ENCODE results near the gene MXRA7.
"Not testable (repeated sequence)": the region's sequence is repeated elsewhere in the genome, so short reads cannot be mapped to it uniquely, and the experiment has no call there.

MXRA7 gene

DNA sequence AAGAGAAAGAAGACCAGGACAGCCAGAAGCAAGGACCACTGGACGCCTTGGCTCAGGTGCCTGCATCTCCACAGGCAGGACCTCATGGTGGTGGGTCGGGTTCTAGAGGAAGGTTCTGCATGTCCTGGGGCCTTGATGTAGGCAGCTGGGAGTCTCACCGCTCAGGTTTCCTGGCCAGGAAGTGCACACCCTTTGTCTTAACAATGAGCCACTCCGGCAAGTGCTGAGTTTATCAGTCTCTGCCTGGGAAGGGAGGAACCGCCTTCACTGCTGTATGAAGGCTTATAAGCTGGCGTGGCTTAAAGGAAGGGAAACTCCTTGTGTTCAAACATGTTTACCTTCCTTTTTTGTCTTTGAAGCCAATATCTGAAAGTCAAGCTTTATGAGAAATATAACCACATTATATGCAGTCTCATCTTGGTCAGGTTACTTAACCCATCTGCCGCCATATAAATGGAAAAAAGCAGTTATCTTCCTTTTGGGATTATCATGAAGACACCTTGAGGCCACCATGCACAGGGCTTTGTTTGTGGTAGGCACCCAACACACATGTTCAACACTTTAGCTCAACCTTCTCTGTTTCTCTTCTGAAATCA lies 67.1 kb downstream of the MXRA7 start, which contains the start of gene ST6GALNAC1:
ST6GALNAC1 (minus strand) TSS at position 205 of the 596 bp plus-strand sequence; CDS start at position 86, 119 bp downstream.
- DNase-seq (ENCODE audit: low spot score), result no peak

DNA sequence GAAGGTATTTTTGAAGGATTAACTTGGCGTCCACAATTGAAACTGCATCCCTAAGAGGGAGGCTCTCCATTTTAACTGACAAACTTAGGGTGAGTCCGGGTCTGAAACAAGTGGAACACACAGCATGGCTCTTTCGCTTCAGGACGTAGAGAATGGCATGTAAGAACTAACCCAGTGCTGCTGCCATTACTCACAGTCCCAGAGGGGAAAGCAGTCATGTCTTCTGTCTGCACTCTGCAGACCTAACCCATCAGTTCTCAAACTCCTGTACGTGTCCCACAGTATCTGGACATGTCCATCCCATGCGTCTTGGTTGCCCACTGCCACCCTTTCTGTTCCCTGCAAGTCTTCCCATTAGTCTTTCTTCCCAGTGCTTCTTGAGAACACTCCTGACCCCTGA lies 67.8 kb downstream of the MXRA7 start:
- no peak for DNase-seq (ENCODE audit: low spot score)

DNA sequence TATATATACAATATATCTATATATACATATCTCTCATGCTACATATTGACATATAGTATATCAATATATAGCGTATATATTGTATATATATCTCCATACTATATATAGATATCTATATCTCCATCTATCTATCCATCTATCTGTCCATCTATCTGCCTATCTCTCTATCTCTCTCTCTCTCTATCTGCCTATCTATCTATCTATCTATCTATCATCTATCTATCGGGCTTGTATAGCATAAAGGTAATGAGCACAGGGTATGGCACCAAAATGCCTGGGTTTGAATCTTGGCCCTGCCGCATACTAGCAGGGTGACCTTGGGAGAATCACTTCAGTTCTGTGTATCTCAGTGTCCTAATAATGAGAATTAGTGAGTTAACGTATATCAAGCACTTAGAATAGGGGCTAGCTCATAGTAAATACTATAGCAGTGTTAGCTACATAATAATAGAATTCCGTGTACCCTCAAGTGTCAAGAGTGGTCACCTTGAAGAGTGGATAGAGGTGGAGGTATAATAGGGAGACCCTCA lies 68.7 kb downstream of the MXRA7 start:
- no peak for DNase-seq (ENCODE audit: low spot score)

DNA sequence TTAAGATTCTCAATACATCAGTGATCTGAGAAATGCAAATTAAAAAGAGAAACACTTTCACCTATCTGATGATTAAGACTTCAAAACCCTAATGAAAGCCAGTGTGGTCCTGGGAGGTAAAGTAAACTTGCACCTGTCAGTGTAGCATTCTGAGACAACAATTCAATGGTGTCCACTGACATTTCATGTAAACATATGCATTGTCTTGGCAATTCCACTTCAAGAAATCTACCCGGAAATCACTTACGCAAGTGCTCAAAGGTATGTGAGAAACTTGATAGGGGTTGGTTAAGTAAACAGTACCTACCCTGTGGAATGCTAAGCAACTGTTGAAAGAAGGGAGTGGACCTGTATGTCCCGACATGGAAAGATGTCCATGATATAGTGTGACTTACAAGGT lies 69.3 kb downstream of the MXRA7 start:
- DNase-seq (ENCODE audit: low spot score), result no peak

DNA sequence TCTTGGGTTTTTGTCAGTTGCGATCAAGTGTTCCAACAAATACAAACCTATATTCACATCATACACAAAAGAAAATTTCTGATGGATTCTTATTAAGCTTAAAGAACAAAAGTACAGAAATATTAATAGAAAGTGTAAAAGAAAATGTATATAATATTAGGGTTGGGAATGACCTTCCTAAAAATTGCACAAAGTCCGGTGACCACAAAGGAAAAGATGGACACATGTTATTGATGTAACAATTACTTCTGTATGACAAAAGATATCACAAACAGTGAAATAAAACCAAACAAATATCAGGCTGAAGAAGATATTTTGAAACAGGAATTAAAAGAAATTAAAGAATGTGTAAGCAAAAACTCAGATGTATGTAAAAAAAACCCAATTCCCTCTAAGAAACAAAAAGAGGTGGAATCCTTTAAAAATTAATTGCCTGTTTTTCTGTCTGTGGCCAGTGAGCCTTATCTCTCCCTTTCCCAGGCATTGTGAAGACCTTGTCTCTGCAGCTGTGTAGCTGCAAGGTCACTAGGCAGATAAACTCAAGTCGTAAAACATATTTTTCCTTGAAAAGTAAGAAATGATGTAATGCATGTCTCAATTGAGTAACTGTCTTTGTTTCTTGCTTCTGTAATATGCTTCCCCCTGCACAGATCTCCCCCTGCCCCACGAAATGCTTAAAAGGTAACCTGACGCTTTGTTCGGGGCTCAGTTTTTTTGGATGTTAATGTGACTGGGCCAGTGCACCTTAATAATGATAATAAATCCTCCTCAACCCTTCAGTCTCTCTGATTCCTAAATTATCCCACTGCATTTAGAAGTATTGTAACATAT lies 70.0 kb downstream of the MXRA7 start:
- DNase-seq (ENCODE audit: low spot score), result no peak

DNA sequence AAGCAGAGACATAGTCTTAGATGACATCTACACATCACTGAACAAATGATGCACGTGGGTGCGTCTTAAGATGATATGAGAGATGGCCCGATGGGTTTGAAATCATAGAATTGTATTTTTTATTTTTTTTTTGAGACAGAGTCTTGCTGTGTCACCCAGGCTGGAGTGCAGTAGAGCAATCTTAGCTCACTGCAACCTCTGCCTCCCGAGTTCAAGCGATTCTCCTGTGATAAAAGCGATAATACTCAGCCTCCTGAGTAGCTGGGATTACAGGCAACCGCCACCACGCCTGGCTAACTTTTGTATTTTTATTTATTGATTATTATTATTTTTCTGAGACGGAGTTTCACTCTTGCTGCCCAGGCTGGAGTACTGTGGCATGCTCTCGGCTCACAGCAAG lies 72.5 kb downstream of the MXRA7 start:
- DNase-seq (ENCODE audit: low spot score), result no peak

DNA sequence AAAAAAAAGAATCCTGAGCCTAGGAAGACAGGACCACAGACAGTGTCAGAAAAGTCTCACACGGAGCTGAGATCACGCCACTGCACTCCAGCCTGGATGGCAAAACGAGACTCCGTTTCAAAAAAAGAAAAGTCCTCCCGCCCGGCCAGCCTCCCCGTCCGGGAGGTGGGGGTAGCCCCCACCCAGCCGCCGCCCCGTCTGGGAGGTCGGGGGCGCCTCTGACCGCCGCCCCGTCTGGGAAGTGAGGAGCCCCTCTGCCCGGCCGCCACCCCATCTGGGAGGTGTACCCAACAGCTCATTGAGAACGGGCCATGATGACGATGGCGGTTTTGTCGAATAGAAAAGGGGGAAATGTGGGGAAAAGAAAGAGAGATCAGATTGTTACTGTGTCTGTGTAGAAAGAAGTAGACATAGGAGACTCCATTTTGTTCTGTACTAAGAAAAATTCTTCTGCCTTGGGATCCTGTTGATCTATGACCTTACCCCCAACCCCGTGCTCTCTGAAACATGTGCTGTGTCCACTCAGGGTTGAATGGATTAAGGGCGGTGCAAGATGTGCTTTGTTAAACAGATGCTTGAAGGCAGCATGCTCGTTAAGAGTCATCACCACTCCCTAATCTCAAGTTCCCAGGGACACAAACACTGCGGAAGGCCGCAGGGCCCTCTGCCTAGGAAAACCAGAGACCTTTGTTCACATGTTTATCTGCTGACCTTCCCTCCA lies 74.1 kb downstream of the MXRA7 start:
- not testable (repeated sequence) for DNase-seq (ENCODE audit: low spot score)

DNA sequence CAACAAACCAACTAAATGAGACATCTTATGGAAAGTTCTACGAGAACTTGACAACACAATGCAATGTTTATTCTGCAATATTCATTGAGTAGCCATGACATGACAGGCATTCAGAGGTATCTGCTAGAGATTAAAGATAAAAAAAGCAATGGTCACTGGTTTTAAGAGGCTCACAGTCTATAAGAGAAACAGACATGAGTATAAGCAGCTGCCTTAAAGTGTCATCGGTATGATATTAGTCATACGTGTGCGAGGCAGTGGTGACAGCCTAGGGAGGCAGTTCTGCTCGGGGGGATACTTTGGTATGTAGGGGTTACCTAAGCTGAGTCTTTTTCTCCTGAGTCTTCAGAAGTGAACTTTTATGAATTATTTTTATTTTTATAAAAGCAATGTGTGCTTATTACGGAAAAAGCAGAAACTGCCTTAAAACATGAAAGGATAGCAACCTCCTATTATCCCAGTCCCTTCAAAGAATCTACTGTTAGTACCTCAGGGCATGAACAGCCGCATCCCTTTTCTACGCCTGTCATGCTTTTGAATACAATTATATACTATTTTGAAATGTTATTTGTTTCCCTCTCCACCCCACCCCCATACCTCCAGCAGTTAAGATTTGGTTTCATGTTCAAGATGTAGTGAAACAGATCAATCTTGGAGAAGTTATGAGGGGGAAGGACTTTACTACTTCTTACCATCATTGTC lies 75.0 kb downstream of the MXRA7 start:
- DNase-seq (ENCODE audit: low spot score), result no peak

DNA sequence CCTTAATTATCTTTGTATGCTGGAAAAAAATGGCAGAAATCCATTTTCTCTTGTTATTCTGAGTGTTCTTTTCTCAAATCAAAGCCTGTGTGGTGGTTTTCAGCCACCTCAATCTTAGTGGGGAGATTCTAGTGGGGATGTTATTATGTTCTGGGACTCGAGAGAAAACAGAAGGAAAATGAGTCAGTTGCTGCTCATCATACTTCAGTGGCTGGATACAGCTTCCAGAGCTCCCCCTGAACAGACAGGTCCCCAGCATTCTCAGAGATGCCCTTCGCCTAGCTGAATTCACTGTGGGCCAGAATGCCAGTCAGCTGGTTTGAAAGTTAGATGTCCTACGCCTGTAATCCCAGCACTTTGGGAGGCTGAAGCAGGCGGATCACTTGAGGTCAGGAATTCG lies 75.7 kb downstream of the MXRA7 start:
- DNase-seq (ENCODE audit: low spot score), result no peak

DNA sequence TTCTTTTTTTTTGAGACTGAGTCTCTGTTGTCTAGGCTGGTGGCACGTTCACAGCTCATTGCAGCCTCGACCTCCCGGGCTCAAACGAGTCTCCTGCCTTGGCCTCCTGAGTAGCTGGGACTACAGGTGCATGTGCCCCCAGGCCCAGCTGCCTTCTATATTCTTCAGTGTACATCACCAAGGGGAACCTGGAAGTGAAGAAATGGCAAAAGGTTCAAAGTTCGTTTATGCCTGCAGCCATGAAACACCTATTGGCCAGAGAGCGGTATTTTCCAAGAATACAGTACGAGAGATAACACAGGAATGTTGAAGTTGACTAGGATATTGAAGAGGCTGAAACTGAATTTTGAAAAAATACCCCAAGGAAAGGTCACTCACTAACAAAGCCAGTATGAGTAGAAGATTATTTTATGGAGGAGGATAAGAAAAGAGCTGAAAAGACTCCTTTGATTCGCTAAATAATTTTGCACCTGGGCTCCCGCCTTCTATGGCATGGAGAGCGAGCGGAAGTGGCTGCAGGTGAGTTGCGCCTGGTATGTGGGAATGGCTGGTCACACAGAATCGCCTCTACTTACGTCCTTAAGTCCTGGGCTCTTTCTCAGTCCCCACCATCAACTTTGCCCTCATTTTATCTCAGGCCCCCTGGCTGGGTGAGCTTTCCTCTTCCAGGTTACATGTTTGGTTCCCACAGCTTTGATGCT lies 77.0 kb downstream of the MXRA7 start:
- no peak for DNase-seq (ENCODE audit: low spot score)

DNA sequence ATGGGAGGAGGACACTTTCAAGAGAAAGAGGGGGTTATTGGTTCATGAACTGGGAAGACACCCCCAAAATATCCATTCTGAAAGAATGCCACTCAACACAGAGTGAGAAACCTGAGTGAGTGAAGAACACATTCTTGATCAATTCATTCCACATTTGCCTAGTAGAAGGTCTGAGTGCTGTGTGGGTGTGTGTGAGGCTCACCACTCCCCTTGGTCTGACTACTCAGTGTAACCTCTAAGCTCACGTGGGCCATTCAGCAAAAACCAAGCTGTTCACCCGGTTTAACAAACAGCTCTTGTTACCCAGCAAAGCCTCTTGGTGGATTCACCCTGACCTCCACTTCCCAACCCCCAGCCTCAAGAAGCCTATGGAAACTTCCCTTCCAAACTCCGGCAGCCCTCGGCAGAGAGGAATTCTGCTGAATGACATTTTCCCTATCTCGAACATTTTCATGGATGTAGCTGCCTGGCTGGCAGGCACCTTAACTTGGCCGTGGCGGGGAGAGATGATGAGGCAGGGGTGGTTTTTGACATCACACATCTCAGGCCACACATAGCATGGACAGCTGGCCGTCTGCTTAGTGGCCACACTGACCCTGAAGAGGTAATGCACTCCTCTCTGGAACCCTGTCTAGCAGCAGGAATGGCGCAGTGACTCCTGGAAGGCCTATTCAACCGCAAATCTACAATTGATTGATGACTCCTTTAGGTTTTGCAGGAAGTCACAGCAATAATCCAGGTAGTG lies 78.8 kb downstream of the MXRA7 start:
- DNase-seq (ENCODE audit: low spot score), result no peak

DNA sequence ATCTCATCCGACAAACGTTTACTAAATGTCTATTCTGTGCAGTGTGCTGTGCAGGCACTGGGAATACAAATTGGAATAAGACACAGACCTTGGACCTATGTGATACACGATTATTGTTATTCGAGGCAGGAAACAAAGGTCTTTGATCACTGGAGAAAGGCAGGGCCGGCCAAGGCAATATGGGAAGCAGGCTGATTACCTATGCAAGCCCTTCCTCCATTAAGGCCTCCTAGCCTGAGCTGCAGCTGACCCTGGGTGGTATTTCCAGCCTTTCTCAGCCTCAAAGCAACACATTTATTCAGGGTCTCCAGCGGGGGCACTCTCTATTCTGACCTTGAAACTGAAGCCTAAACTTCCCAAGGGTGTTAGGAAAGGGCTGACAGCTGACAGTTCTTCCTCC lies 80.6 kb downstream of the MXRA7 start:
- DNase-seq (ENCODE audit: low spot score), result no peak

Measured in germinal center (tissue), 1 donor.